ENCODE results near the gene FARS2.

Gene FARS2

GRCh38 chr6:5412663-5413062 lies 151.3 kb downstream of the FARS2 start:
- Histone ChIP-seq H3K4me1 (ENCODE audit: insufficient read depth, low read length) (no peaks in the 10 kb centered on the region), H3K36me3 (ENCODE audit: insufficient read depth, low read length) (no peaks in the 10 kb centered on the region), H2AFZ (ENCODE audit: low read depth, low read length) (no peak overlapping the region), H3K9me3 (ENCODE audit: low read length) (no peaks in the 10 kb centered on the region), H3K27me3 (ENCODE audit: insufficient read depth, low read length) (no peaks in the 10 kb centered on the region), H3K4me3 (ENCODE audit: low read length) (no peak overlapping the region)

GRCh38 chr6:5416250-5416649 lies 154.9 kb downstream of the FARS2 start:
- Histone ChIP-seq H3K9me3 (ENCODE audit: low read length) (peaks cover 3% of the 10 kb centered on the region), H3K27me3 (ENCODE audit: insufficient read depth, low read length) (no peaks in the 10 kb centered on the region), H3K4me1 (ENCODE audit: insufficient read depth, low read length) (no peaks in the 10 kb centered on the region), H3K36me3 (ENCODE audit: insufficient read depth, low read length) (no peaks in the 10 kb centered on the region), H3K4me3 (ENCODE audit: low read length) (no peak overlapping the region), H2AFZ (ENCODE audit: low read depth, low read length) (no peak overlapping the region)

GRCh38 chr6:5422321-5422915 lies 161.1 kb downstream of the FARS2 start:
- no peaks in the 10 kb centered on the region for H3K4me1 ChIP-seq (ENCODE audit: insufficient read depth, low read length)
- H3K36me3 ChIP-seq (ENCODE audit: insufficient read depth, low read length): no peaks in the 10 kb centered on the region
- no peak overlapping the region for H2AFZ ChIP-seq (ENCODE audit: low read depth, low read length)
- no peaks in the 10 kb centered on the region for H3K27me3 ChIP-seq (ENCODE audit: insufficient read depth, low read length)
- H3K9me3 ChIP-seq (ENCODE audit: low read length): peaks cover 3% of the 10 kb centered on the region
- H3K4me3 ChIP-seq (ENCODE audit: low read length): no peak overlapping the region

- Histone ChIP-seq H3K4me1 (ENCODE audit: insufficient read depth, low read length) (no peaks in the 10 kb centered on the region), H2AFZ (ENCODE audit: low read depth, low read length) (no peak overlapping the region), H3K36me3 (ENCODE audit: insufficient read depth, low read length) (no peaks in the 10 kb centered on the region), H3K9me3 (ENCODE audit: low read length) (peaks cover 3% of the 10 kb centered on the region), H3K4me3 (ENCODE audit: low read length) (no peak overlapping the region), H3K27me3 (ENCODE audit: insufficient read depth, low read length) (no peaks in the 10 kb centered on the region)
Observed at GRCh38 chr6:5423251-5423650, 161.9 kb downstream of the FARS2 start.

GRCh38 chr6:5424726-5425125 lies 163.4 kb downstream of the FARS2 start:
- H3K9me3 ChIP-seq (ENCODE audit: low read length): peaks cover 3% of the 10 kb centered on the region
- no peaks in the 10 kb centered on the region for H3K36me3 ChIP-seq (ENCODE audit: insufficient read depth, low read length)
- H3K27me3 ChIP-seq (ENCODE audit: insufficient read depth, low read length): no peaks in the 10 kb centered on the region
- H3K4me1 ChIP-seq (ENCODE audit: insufficient read depth, low read length): no peaks in the 10 kb centered on the region
- H3K4me3 ChIP-seq (ENCODE audit: low read length): no peak overlapping the region
- H2AFZ ChIP-seq (ENCODE audit: low read depth, low read length): no peak overlapping the region

GRCh38 chr6:5425267-5425666 lies 164.0 kb downstream of the FARS2 start:
- no peak overlapping the region for H2AFZ ChIP-seq (ENCODE audit: low read depth, low read length)
- H3K4me1 ChIP-seq (ENCODE audit: insufficient read depth, low read length): no peaks in the 10 kb centered on the region
- H3K4me3 ChIP-seq (ENCODE audit: low read length): no peak overlapping the region
- H3K27me3 ChIP-seq (ENCODE audit: insufficient read depth, low read length): no peaks in the 10 kb centered on the region
- H3K36me3 ChIP-seq (ENCODE audit: insufficient read depth, low read length): no peaks in the 10 kb centered on the region
- peaks cover 3% of the 10 kb centered on the region for H3K9me3 ChIP-seq (ENCODE audit: low read length)

- Histone ChIP-seq H3K9me3 (ENCODE audit: low read length) (no peaks in the 10 kb centered on the region), H3K36me3 (ENCODE audit: insufficient read depth, low read length) (no peaks in the 10 kb centered on the region), H2AFZ (ENCODE audit: low read depth, low read length) (no peak overlapping the region), H3K4me3 (ENCODE audit: low read length) (no peak overlapping the region), H3K4me1 (ENCODE audit: insufficient read depth, low read length) (no peaks in the 10 kb centered on the region), H3K27me3 (ENCODE audit: insufficient read depth, low read length) (no peaks in the 10 kb centered on the region)
Observed at GRCh38 chr6:5425797-5426196, 164.5 kb downstream of the FARS2 start.

- no peak overlapping the region for H2AFZ ChIP-seq (ENCODE audit: low read depth, low read length)
- H3K4me3 ChIP-seq (ENCODE audit: low read length): no peak overlapping the region
- H3K27me3 ChIP-seq (ENCODE audit: insufficient read depth, low read length): no peaks in the 10 kb centered on the region
- H3K4me1 ChIP-seq (ENCODE audit: insufficient read depth, low read length): no peaks in the 10 kb centered on the region
- H3K36me3 ChIP-seq (ENCODE audit: insufficient read depth, low read length): no peaks in the 10 kb centered on the region
- H3K9me3 ChIP-seq (ENCODE audit: low read length): no peaks in the 10 kb centered on the region
Observed at GRCh38 chr6:5427586-5427985, 166.3 kb downstream of the FARS2 start.

GRCh38 chr6:5433324-5433723 lies 172.0 kb downstream of the FARS2 start:
- H3K4me1 ChIP-seq (ENCODE audit: insufficient read depth, low read length): no peaks in the 10 kb centered on the region
- H3K4me3 ChIP-seq (ENCODE audit: low read length): no peak overlapping the region
- no peaks in the 10 kb centered on the region for H3K27me3 ChIP-seq (ENCODE audit: insufficient read depth, low read length)
- no peaks in the 10 kb centered on the region for H3K36me3 ChIP-seq (ENCODE audit: insufficient read depth, low read length)
- H3K9me3 ChIP-seq (ENCODE audit: low read length): no peaks in the 10 kb centered on the region
- H2AFZ ChIP-seq (ENCODE audit: low read depth, low read length): no peak overlapping the region

- H3K36me3 ChIP-seq (ENCODE audit: insufficient read depth, low read length): no peaks in the 10 kb centered on the region
- H3K27me3 ChIP-seq (ENCODE audit: insufficient read depth, low read length): no peaks in the 10 kb centered on the region
- no peaks in the 10 kb centered on the region for H3K4me1 ChIP-seq (ENCODE audit: insufficient read depth, low read length)
- H3K4me3 ChIP-seq (ENCODE audit: low read length): no peak overlapping the region
- H3K9me3 ChIP-seq (ENCODE audit: low read length): no peaks in the 10 kb centered on the region
- no peak overlapping the region for H2AFZ ChIP-seq (ENCODE audit: low read depth, low read length)
Observed at GRCh38 chr6:5435449-5435848, 174.1 kb downstream of the FARS2 start.

- H3K4me1 ChIP-seq (ENCODE audit: insufficient read depth, low read length): no peaks in the 10 kb centered on the region
- no peak overlapping the region for H3K4me3 ChIP-seq (ENCODE audit: low read length)
- no peaks in the 10 kb centered on the region for H3K27me3 ChIP-seq (ENCODE audit: insufficient read depth, low read length)
- no peak overlapping the region for H2AFZ ChIP-seq (ENCODE audit: low read depth, low read length)
- no peaks in the 10 kb centered on the region for H3K36me3 ChIP-seq (ENCODE audit: insufficient read depth, low read length)
- no peaks in the 10 kb centered on the region for H3K9me3 ChIP-seq (ENCODE audit: low read length)
Observed at GRCh38 chr6:5438922-5439584, 177.7 kb downstream of the FARS2 start.

- Histone ChIP-seq H3K9me3 (ENCODE audit: low read length) (no peaks in the 10 kb centered on the region), H3K36me3 (ENCODE audit: insufficient read depth, low read length) (no peaks in the 10 kb centered on the region), H3K4me3 (ENCODE audit: low read length) (no peak overlapping the region), H2AFZ (ENCODE audit: low read depth, low read length) (no peak overlapping the region), H3K4me1 (ENCODE audit: insufficient read depth, low read length) (no peaks in the 10 kb centered on the region), H3K27me3 (ENCODE audit: insufficient read depth, low read length) (no peaks in the 10 kb centered on the region)
Observed at GRCh38 chr6:5439749-5440148, 178.4 kb downstream of the FARS2 start.

GRCh38 chr6:5442319-5442718 lies 181.0 kb downstream of the FARS2 start:
- no peak overlapping the region for H3K4me3 ChIP-seq (ENCODE audit: low read length)
- no peak overlapping the region for H2AFZ ChIP-seq (ENCODE audit: low read depth, low read length)
- H3K4me1 ChIP-seq (ENCODE audit: insufficient read depth, low read length): no peaks in the 10 kb centered on the region
- no peaks in the 10 kb centered on the region for H3K36me3 ChIP-seq (ENCODE audit: insufficient read depth, low read length)
- no peaks in the 10 kb centered on the region for H3K27me3 ChIP-seq (ENCODE audit: insufficient read depth, low read length)
- no peaks in the 10 kb centered on the region for H3K9me3 ChIP-seq (ENCODE audit: low read length)

- H3K9me3 ChIP-seq (ENCODE audit: low read length): no peaks in the 10 kb centered on the region
- no peak overlapping the region for H3K4me3 ChIP-seq (ENCODE audit: low read length)
- H3K27me3 ChIP-seq (ENCODE audit: insufficient read depth, low read length): no peaks in the 10 kb centered on the region
- no peaks in the 10 kb centered on the region for H3K36me3 ChIP-seq (ENCODE audit: insufficient read depth, low read length)
- H2AFZ ChIP-seq (ENCODE audit: low read depth, low read length): no peak overlapping the region
- no peaks in the 10 kb centered on the region for H3K4me1 ChIP-seq (ENCODE audit: insufficient read depth, low read length)
Observed at GRCh38 chr6:5442916-5443315, 181.6 kb downstream of the FARS2 start.

All from neuron (in vitro differentiated cells).